ENCODE results near the gene GABRR2.
A peak's percentile ranks its signal among the peaks of the same experiment; 100 is the strongest.
"Not testable (repeated sequence)": the region's sequence is repeated elsewhere in the genome, so short reads cannot be mapped to it uniquely, and the experiment has no call there.

Gene GABRR2

DNA sequence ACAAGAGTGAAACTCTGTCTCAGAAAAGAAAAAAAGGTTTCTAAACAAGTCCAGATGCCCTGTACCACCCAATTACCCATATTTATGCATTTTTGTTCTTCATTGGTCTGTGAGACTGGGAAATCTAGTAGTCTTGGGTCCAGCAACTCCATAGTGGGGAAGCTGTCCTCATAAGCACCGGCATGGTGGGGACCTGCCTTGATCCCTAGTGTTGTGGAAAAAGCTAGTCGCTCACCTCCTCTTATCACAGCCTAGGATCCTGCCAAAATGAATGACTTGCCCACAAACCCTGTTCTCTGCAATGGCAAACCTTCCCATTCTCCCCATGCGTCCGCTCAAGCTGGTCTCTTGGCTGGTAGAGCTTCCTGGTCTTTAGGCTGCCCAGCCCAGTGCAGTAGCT, 59.7 kb downstream of the GABRR2 start:
- DNase-seq: no peak

- DNase-seq: no peak
Observed at GRCh38 chr6:89254569-89254968, 60.5 kb downstream of the GABRR2 start.

DNA sequence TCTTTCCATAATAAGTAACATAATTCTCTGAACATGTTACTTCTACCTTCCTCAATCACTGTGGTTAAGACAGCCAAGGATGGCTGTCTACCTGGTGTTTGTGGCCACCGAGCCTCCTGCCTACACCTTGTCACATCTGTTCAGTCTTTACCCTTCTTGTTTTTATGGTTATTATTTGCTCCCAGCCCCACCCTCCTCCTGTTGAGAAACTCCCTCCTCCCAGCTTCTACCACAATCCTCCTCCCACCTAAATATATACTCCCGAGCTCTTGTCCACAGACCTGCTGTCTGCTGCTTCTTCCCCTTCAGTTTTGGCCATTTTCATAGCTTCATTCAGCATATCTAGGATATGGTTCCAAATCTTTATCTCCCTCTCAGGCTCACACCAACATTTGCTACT, 62.2 kb downstream of the GABRR2 start:
- no peak for DNase-seq

DNA sequence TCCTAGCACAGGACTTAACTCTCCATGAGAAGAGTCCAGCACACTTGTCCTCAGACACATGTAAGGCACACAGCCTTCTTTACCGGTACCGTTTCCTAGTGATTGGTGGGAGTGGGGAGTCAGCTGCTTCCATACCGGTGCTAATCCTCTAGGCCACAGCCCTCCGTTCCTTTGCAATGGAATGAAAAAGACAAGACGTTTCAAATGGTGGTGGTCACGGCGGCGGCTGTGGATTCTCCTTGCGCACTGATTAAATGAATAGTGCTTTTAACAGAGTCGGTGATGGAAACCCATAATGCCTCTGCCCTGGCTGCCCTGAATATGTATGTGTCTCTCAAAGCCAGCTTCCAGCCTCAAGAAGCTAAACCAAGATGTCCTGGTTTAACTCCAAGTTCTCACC, 63.1 kb downstream of the GABRR2 start:
- no peak for DNase-seq

DNA sequence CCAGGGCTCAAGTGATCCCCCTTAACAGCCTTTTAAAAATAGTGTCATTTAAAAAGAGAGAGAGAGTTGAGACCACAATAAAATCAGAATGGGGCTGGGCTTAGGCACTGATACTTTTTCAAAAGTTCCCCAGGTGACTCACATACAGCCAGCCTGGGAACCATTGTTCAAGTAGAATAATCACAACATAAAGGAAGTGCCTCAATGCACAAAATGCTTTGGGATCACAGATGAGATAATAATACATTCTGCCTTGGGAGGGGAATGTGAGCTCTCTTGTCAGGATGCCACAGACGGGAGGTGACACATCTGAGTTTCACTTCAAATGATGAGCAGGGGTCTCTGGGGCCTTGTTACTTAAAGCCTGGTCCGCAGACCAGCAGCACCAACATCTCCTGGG, 63.9 kb downstream of the GABRR2 start:
- no peak for DNase-seq

DNA sequence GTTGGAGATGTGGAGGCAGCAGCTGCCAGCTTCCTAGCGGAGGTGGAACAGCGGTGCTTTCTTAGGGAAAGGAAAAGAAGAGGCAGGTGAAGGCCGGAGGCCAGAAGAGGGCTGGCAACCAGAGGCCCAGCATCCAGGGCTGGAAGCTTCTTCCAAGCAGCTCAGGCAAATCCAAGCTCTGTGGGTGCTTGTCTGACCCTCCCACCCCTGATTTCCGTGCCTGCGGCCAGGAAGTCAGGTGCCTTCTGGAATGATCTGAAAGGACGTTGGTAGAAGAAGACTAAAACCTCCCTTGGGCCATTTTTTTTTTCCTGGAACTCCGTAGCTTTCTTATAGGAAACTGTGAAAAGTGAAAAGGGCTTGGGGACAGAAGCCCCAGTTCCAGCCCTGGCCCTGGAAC, 64.9 kb downstream of the GABRR2 start:
- DNase-seq: no peak

GRCh38 chr6:89244241-89244985, 70.7 kb downstream of the GABRR2 start:
- DNase-seq: no peak

- DNase-seq: no peak
Observed at GRCh38 chr6:89243331-89243629, 71.8 kb downstream of the GABRR2 start.

DNA sequence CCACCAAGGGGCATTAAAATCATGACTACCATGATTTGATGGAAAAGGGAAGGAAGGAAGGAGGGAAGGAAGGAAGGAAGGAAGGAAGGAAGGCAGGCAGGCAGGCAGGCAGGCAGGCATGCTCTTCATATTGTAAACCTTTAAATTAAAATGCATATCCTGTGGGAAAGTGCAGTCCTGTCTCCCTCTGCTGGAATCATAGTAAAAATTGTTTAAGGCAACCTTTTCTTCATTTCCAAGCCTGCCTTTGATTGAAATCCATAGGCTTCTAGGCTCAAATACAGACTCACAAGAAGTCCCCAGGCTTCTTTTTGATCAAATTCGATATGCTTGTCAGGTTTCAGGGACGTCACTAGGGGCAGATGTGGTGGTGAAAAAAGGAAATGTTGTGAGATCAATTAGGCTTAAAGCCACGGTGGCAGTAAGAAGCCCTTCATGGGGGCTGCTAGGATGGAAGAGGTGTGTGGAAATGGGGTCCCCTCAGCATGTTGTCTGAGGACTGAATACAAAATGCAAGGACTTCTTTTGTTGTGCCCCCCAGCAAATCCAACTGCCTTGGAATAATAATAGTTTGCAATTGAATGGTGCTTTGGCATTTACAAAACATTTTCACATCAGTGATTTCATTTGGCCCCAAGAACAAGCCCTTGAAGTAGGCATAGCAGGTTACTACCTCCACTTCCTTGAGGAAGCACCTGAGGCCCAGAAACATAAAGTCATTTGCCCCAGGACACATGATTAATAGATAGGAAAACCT, 72.3 kb downstream of the GABRR2 start:
- peak; percentile 26 for DNase-seq

GRCh38 chr6:89239338-89239737, 75.8 kb downstream of the GABRR2 start:
- peak; percentile 27 for DNase-seq

- DNase-seq: no peak
Observed at GRCh38 chr6:89237158-89237557, 77.9 kb downstream of the GABRR2 start.

GRCh38 chr6:89233605-89234004, 81.5 kb downstream of the GABRR2 start:
- not testable (repeated sequence) for DNase-seq

- DNase-seq: no peak
Observed at GRCh38 chr6:89222712-89223039, 92.4 kb downstream of the GABRR2 start.

DNA sequence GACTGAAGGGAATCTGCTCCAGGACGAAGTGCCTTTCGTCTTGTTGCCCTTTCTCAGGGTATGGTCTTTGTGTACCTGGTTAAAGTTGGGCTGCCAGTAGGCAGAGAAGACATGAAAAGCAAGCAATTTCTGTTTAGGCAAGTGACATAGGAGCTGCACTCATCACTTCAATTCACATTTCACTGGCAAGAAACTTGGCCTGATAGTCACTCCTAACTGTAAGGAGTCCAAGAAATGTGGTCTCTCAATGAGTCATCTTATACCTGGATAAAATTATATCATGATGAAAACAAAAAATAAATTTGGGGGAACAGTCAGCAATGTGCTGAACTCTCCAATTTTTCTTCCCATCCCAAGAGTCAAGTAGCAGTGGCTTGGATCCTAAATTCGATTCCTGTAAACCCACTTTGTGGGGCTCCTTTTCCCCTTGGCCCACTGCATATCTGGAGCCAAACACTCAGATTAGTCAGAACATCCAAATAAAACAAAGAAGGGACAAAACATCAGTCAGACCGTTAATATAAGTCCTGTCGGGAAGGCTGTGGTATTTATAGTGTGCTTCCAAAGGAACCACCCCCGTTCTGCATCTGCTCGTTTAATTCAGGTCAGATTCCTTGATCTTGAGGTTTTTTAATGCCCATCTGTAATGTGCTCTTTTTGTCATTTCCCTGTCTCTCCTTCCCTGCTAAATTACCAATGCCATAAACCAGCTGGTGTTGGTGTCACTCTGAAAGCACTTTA, 93.0 kb downstream of the GABRR2 start:
- no peak for DNase-seq

- DNase-seq: no peak
Observed at GRCh38 chr6:89221129-89221528, 94.0 kb downstream of the GABRR2 start.

DNA sequence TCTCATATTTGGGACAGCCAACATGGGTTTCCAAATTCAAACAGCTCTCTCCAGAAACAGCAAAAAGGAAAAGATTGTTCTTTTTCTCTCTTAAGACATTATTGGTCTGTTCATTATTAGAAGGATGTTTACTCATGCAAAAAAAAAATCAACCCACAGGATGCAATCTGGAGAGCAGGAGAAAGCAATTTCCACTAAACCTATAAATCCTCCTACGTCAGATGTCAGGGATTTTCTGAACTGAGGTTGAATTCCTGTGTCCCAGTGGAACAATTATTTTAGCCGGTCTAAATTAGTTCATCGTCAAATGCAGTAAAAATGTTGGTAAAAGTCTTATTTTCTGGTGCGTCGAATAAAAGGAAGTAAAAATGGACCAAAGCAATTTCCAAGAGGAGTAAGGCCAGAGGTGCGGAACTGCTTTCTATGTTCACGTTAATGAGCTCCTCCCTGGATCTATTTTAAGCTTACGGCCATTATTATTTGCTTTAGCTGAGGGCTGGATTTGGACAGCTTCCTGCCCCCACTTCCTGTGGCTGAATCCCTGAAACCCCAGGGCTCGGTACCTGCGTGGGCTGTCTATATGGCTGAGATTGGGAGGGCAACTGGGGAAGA, 97.7 kb downstream of the GABRR2 start, which contains the start of gene GABRR1:
Gene GABRR1, minus strand, starts transcription at position 60 of the 612 bp plus-strand sequence. Its CDS starts 36 bp downstream, at position 24.
- no peak for DNase-seq

GRCh38 chr6:89216411-89216810, 98.7 kb downstream of the GABRR2 start:
- DNase-seq: no peak

DNA sequence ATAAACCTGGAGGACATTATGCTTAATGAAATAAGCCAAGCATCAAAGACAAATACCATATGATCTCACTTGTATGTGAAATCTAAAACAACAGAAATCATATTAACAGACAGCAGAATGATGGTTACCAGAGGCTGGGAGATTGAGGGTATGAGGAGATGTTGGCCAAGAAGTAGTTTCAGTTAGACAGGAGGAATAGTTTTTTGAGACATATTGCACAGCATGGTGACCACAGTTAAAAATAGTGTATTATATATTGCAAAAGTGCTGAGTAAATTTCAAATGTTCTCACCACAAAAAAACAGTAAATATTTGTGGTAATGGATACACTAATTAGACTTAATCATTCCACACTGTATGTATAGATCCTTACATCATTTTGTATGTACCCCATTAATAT, 99.7 kb downstream of the GABRR2 start:
- no peak for DNase-seq

- no peak for DNase-seq
Observed at GRCh38 chr6:89214197-89214596, 100.9 kb downstream of the GABRR2 start.

GRCh38 chr6:89212472-89212871, 102.6 kb downstream of the GABRR2 start:
- DNase-seq: no peak

DNA sequence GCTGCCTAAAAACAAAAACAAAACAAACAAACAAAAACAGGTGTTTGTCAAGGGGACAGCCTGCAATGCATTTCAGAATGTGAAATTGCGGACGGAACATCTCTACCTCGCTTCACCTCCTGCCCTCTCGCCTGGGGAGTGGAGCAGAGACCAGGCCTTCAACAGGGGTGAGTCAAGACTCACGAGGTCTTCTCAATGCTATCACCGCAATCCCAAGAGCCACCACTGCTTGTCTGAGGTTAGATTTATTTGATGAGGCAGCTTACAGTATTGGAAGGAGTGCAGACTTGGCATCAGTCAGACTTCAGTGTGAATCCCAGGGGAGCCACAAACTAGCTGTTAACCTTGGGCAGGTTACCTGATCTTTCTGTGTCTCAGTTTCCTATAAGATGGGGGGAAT, 105.6 kb downstream of the GABRR2 start:
- no peak for DNase-seq

- DNase-seq: no peak
Observed at GRCh38 chr6:89208551-89208950, 106.5 kb downstream of the GABRR2 start.

Measured in CD4-positive, alpha-beta T cell treated with Interleukin-4 for 4 hours (primary cell).